ENCODE data around the gene BCL6B.

Gene BCL6B

GRCh38 chr17:7007143-7007542 is 15.7 kb upstream of the BCL6B start:
- no peak for DNase-seq (ENCODE audit: low read depth)

- no peak for DNase-seq (ENCODE audit: low read depth)
Observed at GRCh38 chr17:7010523-7010922, 12.3 kb upstream of the BCL6B start.

DNA sequence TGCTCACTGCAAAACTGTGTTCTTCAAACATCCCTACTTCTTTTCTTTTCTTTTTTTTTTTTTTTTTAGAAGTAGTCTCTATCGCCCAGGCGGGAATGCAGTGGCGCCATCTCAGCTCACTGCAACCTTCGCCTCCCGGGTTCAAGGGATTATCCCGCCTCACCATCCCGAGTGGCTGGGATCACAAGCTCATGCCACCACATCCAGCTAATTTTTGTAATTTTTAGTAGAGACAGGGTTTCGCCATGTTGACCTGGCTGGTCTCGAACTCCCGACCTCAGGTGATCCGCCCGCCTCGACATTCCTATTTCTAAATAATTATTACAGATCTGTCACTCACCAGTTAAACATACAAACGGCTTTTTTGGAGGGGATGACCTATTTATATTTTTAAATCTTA is 11.4 kb upstream of the BCL6B start:
- DNase-seq (ENCODE audit: low read depth): no peak

- no peak for DNase-seq (ENCODE audit: low read depth)
Observed at GRCh38 chr17:7011942-7012254, 11.0 kb upstream of the BCL6B start.

GRCh38 chr17:7014261-7014994 is 8.4 kb upstream of the BCL6B start:
- DNase-seq (ENCODE audit: low read depth): peak; percentile 98

GRCh38 chr17:7014995-7015958 is 7.6 kb upstream of the BCL6B start:
- peak; percentile 63 for DNase-seq (ENCODE audit: low read depth)

GRCh38 chr17:7016418-7016817 is 6.4 kb upstream of the BCL6B start:
- no peak for DNase-seq (ENCODE audit: low read depth)

GRCh38 chr17:7016886-7017826 is 5.7 kb upstream of the BCL6B start:
- DNase-seq (ENCODE audit: low read depth): no peak

- DNase-seq (ENCODE audit: low read depth): no peak
Observed at GRCh38 chr17:7017827-7018200, 5.0 kb upstream of the BCL6B start.

GRCh38 chr17:7018331-7018964 is 4.4 kb upstream of the BCL6B start:
- DNase-seq (ENCODE audit: low read depth): no peak

DNA sequence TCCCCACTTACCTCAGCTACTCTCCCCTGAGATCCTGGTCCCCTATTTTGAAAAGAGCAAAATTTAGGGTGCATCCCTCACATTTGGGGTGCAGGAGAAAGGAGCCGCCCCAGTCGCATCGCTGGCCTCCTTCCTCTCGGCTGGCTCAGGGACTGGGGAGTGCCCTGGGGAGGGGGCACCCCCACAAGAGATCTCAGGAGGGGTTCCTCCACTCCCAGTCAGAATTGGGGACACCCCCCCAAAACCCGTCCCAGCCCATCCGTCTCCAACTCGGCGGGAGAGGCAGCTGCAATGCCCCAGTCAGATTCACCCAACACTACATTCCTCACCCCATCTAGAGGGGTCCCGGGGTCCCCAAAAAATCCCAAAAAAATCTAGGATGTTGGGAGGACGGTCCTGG is 3.5 kb upstream of the BCL6B start:
- DNase-seq (ENCODE audit: low read depth): no peak

DNA sequence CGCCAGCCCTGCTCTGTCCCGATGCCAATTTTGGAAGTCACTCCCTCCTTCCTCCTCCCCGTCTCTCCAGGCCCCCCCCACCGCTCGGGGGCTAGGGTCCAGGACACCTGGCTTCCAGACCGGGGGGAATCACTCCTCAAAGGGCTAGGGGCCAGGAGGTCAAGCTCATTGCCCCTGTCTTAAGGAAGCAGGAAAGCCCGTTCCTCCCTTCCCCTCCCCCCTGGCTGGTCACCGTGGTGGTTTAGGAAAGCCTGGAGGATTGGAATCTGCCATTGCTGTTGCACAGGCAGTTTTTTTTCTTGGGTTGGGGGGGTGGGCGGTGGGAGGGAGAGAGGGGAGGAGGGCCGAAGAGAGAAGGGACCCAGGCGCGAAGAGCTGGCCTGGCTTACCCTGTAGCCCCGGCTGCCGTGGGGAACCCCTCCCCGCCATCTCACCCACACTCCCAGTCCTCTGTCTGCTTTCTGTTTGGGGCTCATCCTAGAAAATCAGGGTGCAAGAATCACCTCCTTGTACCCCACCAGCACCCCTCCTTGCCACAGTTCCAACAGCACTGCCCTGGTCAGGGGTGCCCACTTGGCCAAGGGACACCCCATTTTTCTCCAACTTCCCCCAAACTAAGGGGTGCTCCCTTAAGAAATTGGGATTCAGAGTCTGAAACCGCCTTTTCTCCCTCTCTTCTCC is 2.9 kb upstream of the BCL6B start:
- no peak for DNase-seq (ENCODE audit: low read depth)

DNA sequence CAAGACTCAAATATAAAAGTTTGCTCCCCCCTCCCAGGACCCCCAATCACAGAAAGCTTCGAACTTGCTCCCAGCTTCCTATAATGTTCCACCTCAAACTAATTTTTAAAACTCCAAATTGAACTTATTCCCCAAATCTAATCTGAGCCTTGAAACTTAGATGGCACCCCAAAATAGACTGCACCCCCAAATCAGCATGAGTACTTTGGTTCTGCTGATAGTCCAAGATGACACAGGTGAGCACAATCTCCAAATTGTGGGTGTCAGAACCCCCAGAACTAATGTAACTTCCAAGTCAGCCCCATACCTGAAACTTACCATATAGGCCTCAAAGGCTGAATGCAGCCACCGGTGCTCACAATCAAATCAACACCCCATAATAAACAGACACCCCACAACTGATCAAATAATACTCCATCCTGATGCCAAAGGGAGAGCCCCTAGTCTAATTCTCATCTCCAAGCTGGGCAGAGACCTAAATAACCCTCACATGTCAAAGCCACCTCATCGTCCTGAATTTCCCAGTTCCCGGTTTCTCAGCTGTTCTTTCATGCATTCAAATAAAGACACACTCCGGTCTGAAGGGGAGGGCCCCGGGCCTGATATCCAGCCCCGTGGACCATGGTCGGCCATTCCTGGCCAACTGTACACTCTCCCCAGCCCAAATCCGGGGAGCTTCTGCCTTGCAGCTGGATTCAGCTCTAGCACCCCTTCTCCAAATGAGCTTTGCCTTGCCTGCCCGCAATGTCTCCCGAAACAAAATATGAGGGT is 1.8 kb upstream of the BCL6B start:
- no peak for DNase-seq (ENCODE audit: low read depth)

DNA sequence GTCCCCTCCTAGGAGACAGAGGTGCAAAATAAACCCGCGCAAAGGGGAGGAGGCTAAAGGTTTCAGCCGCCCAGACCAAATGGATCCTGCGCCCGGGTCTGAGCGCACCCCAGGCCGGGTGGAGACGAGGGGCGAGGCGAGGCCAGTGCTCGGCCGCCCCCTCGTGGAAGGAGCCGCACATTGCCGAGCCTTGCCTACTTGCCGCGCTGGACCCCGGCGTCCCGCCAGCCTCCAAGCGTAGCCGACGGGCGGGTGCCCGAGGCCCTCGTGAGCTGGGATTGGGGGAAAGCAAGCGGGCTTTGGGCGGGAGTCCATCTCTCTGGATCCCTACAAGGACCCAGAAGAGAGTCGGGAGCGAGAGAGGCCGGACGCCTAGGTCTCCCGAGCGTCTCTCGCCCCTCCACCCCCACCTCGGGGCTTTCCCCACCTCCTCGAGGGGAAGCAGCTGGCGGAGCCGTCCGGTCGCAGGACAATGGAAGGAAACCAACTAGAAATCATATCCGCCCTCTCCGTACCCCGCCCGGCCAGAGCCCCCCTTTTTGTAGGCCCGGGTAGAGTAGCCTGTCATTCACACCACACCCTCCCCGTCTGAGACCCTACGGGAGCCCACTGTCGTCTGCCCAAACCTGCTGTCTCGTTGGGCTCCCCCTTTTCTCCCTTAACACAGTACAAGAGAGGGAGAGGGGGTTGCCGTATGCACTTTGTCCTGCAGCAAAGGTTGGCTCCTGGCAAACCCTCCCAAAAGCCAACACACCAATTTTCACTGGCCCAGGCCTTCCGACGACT is 664 bp upstream of the BCL6B start:
- peak; percentile 67 for DNase-seq (ENCODE audit: low read depth)

- DNase-seq (ENCODE audit: low read depth): peak; percentile 84
Observed at GRCh38 chr17:7023576-7024401, 939 bp downstream of the BCL6B start.

DNA sequence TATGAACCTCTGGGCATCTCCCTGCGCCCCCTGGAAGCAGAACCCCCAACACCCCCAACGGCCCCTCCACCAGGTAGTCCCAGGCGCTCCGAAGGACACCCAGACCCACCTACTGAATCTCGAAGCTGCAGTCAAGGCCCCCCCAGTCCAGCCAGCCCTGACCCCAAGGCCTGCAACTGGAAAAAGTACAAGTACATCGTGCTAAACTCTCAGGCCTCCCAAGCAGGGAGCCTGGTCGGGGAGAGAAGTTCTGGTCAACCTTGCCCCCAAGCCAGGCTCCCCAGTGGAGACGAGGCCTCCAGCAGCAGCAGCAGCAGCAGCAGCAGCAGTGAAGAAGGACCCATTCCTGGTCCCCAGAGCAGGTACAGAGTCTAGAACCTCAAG is 1.5 kb downstream of the BCL6B start:
- DNase-seq (ENCODE audit: low read depth): no peak

GRCh38 chr17:7025245-7025644 is 2.4 kb downstream of the BCL6B start:
- DNase-seq (ENCODE audit: low read depth): no peak

GRCh38 chr17:7026471-7027115 is 3.7 kb downstream of the BCL6B start:
- no peak for DNase-seq (ENCODE audit: low read depth)
